HCT116 (cell line): ENCODE data around the gene SNPH. TPM values are rescaled to one million over a fixed set of nuclear protein-coding genes. Genes with fewer than 3 reads are reported as not detected.
A peak's percentile ranks its signal among the peaks of the same experiment; 100 is the strongest.

Source experiments
- ATAC-seq: fragments of 200-7000 bp; cut with Tn5 transposase; 2 replicates; pipeline ENCODE4 v1.9.1; 2020; ENCODE audit warnings: mild to moderate bottlenecking, moderate library complexity
- BruUV-seq: library from RNA; stranded (reverse); fragments of 400-500 nt; replicated peaks from 2 replicates; lab custom pipeline; 2021; lab: Mats Ljungman, UMichigan
- CTCF ChIA-PET: fragments of 300-600 bp; sonication (Branson Sonifier 250); formaldehyde crosslinking; loops from one replicate; lab custom pipeline; 2021; ENCODE audit warnings: antibody characterized with exemption; lab: Charles Lee
- POLR2A ChIA-PET: fragments of 300-600, 350-600 bp; sonication (Branson Sonifier 250); formaldehyde crosslinking; loops from one replicate; lab custom pipeline; 2021; ENCODE audit warnings: antibody characterized with exemption; lab: Charles Lee
- RAD21 ChIA-PET, 2 experiments: fragments of 300-600 bp; sonication (Branson Sonifier 250); formaldehyde crosslinking; loops; one replicate each; lab custom pipeline; 2023; ENCODE audit warnings: low total read pairs in 2 of 2; ENCODE audit not compliant: uncharacterized antibody in 2 of 2, unreplicated experiment in 2 of 2, low non-redundant PET in 1 of 2; lab: Charles Lee
- DNase-seq: peaks from one replicate; pipeline ENCODE4 v3.0.0-alpha.2; 2010; ENCODE audit warnings: low read depth, low spot score
- H2AFZ ChIP-seq: fragments of 200-600 bp; shearing (Covaris generic), sonication (generic); 2 replicates; pipeline ENCODE4 v1.6.1; 2017; ENCODE audit warnings: low read depth, mixed run types, mixed read lengths, antibody characterized with exemption, low read length; ENCODE audit not compliant: poor library complexity, severe bottlenecking
- H3K27ac ChIP-seq: 2 replicates; pipeline ENCODE4 v1.5.1; 2012; ENCODE audit warnings: low read depth, low read length
- H3K27me3 ChIP-seq: fragments of 200-600 bp; sonication (generic); 2 replicates; pipeline ENCODE4 v1.6.1; 2016; ENCODE audit warnings: mixed run types, low read length, mixed read lengths; ENCODE audit not compliant: insufficient read depth
- H3K36me3 ChIP-seq, 2 experiments: fragments of 200-500 bp in 1 of 2; fragments of 200-600 bp in 1 of 2; sonication (Bioruptor generic) in 1 of 2; sonication (generic) in 1 of 2; 2 replicates each; pipeline versions ENCODE4 v1.5.1 to v1.6.1; 2014 to 2016; ENCODE audit warnings: low read length in 2 of 2, inconsistent platforms in 1 of 2, mixed read lengths in 1 of 2, mixed run types in 1 of 2; ENCODE audit not compliant: insufficient read depth in 2 of 2, control insufficient read depth in 1 of 2
- H3K4me1 ChIP-seq, 2 experiments: fragments of 200-600 bp in 1 of 2; sonication (generic) in 1 of 2; 2 replicates each; pipeline versions ENCODE4 v1.5.1 to v1.6.1; 2012 to 2017; ENCODE audit warnings: low read length in 2 of 2, inconsistent platforms in 1 of 2, mild to moderate bottlenecking in 1 of 2, mixed read lengths in 1 of 2, mixed run types in 1 of 2, moderate library complexity in 1 of 2; ENCODE audit not compliant: insufficient read depth in 2 of 2, control insufficient read depth in 1 of 2
- H3K4me2 ChIP-seq: fragments of 200-600 bp; sonication (generic); 2 replicates; pipeline ENCODE4 v1.6.1; 2017; ENCODE audit warnings: mixed run types, low read length, mixed read lengths
- H3K4me3 ChIP-seq, 2 experiments: fragments of 200-600 bp in 1 of 2; sonication (generic) in 1 of 2; replicated peaks in 1 of 2; 2 replicates each; pipeline ENCODE4 v1.5.1; 2011 to 2016; ENCODE audit warnings: low read length in 2 of 2, control low read depth in 1 of 2, low read depth in 1 of 2, mild to moderate bottlenecking in 1 of 2, mixed read lengths in 1 of 2, mixed run types in 1 of 2
- H3K79me2 ChIP-seq: fragments of 200-600 bp; sonication (generic); 2 replicates; pipeline ENCODE4 v1.6.1; 2017; ENCODE audit warnings: mild to moderate bottlenecking, mixed run types, low read length, moderate library complexity, mixed read lengths; ENCODE audit not compliant: insufficient read depth
- H3K9ac ChIP-seq: fragments of 200-600 bp; sonication (generic); 2 replicates; pipeline ENCODE4 v1.6.1; 2016; ENCODE audit warnings: low read length, mixed read lengths
- H3K9me2 ChIP-seq: fragments of 200-600 bp; sonication (generic), shearing (Covaris generic); 2 replicates; pipeline ENCODE4 v1.6.1; 2017; ENCODE audit warnings: mixed run types, mild to moderate bottlenecking, moderate library complexity; ENCODE audit not compliant: insufficient read depth
- H3K9me3 ChIP-seq, 2 experiments: fragments of 200-500 bp in 1 of 2; fragments of 200-600 bp in 1 of 2; sonication (Bioruptor generic) in 1 of 2; sonication (generic) in 1 of 2; 2 replicates each; pipeline ENCODE4 v1.6.1; 2014 to 2017; ENCODE audit warnings: low read length in 2 of 2, mixed read lengths in 2 of 2, inconsistent platforms in 1 of 2, low read depth in 1 of 2, mild to moderate bottlenecking in 1 of 2, mixed run types in 1 of 2, moderate library complexity in 1 of 2; ENCODE audit not compliant: control insufficient read depth in 1 of 2, insufficient read depth in 1 of 2
- H4K20me1 ChIP-seq: fragments of 200-600 bp; sonication (generic), shearing (Covaris generic); 2 replicates; pipeline ENCODE4 v1.6.1; 2017; ENCODE audit warnings: mixed run types, mild to moderate bottlenecking, moderate library complexity; ENCODE audit not compliant: insufficient read depth
- FOSL1 ChIP-seq: IDR thresholded peaks from 2 replicates; pipeline ENCODE4 v1.6.1; 2012; ENCODE audit warnings: low read depth
- JUND ChIP-seq: IDR thresholded peaks from 2 replicates; pipeline ENCODE4 v1.6.1; 2012
- POLR2AphosphoS5 ChIP-seq: IDR thresholded peaks from 2 replicates; pipeline ENCODE4 v1.6.1; 2011; ENCODE audit warnings: mild to moderate bottlenecking, low read depth, low read length, moderate library complexity
- SIN3A ChIP-seq: IDR thresholded peaks from 2 replicates; pipeline ENCODE4 v1.6.1; 2012; ENCODE audit warnings: low read depth
- SP1 ChIP-seq: IDR thresholded peaks from 2 replicates; pipeline ENCODE4 v1.6.1; 2012; ENCODE audit warnings: low read depth
- ZNF274 ChIP-seq: fragments of 200-500 bp; sonication (Bioruptor generic); IDR thresholded peaks from 2 replicates; pipeline ENCODE4 v1.6.1; 2014; ENCODE audit warnings: mild to moderate bottlenecking, low read depth, low read length, inconsistent platforms
- intact Hi-C: fragments of 100-400 bp; cut with micrococcal nuclease; formaldehyde crosslinking; loops from 2 replicates; pipeline ENCODE4 v1.10.0; 2022
- total RNA-seq: library from RNA; stranded (reverse); gene quantifications from one replicate; pipeline ENCODE4 v1.2.1, GENCODE V29; 2021; ENCODE audit not compliant: unreplicated experiment

The SNPH gene
- total RNA-seq, 1 experiment from 2014 or later: 3.2 TPM

GRCh38 chr20:1327827-1328679 lies 62.0 kb downstream of the SNPH start (continued):
- TF ChIP-seq ZNF274: no peak

- BruUV-seq: no TSS peak
These were observed 62.7 kb downstream of the SNPH start, which contains the start of gene SDCBP2 for GRCh38 chr20:1328680-1329330. SDCBP2 (minus strand) TSS chr20:1329139; CDS start chr20:1320416, 8,723 bp downstream.

More at GRCh38 chr20:1328680-1329330, 62.7 kb downstream of the SNPH start, which contains the start of gene SDCBP2:
- RAD21 ChIA-PET: interaction anchor here in 1 of 2 experiments (0.5 kb wide), 1 partner anchor 55 kb away, joined by 4 read pairs; no protein-coding TSS in a partner anchor
- Histone ChIP-seq H4K20me1 (no peaks in the 10 kb centered on the region), H3K9ac (peak within 1 kb of the TSS; percentile 99), H3K36me3 (0 out of 4 replicates have a peak, but pooled peaks cover 0 to 3% of the 10 kb centered on the region in 2 experiments), H3K9me2 (no peaks in the 10 kb centered on the region)
- TF ChIP-seq JUND: peak; percentile 58
- TF ChIP-seq SIN3A: peak; percentile 70; the same call in 1 of the 2 replicates
- TF ChIP-seq SP1: 0 out of 2 replicates have a peak, but pooled peaks have one; percentile 54
- TF ChIP-seq POLR2AphosphoS5: no peak; the same call in 1 of the 2 replicates
- TF ChIP-seq ZNF274: no peak
- peak; percentile 23; the same call in 1 of the 2 replicates for TF ChIP-seq FOSL1
- TF ChIP-seq, all 23 proteins: peak for 4
- H3K27me3 ChIP-seq: no peaks in the 10 kb centered on the region
- no peak within 1 kb of the TSS for H2AFZ ChIP-seq
- H3K4me3 ChIP-seq: no peak within 1 kb of the TSS; a peak in 1 of 4 replicates
- no peaks in the 10 kb centered on the region for H3K9me3 ChIP-seq
- DNase-seq (peak; percentile 23), ATAC-seq (peak; percentile 48)
- H3K4me1 ChIP-seq: peaks cover 32 to 52% of the 10 kb centered on the region in 2 experiments
- peaks cover 82% of the 10 kb centered on the region for H3K79me2 ChIP-seq
- ChIA-PET CTCF (no interaction called here), POLR2A (no interaction called here)
- peak within 1 kb of the TSS; percentile 36 for H3K27ac ChIP-seq
- intact Hi-C loops: loop anchor here (5.0 kb wide), 2 partner anchors 63 to 138 kb away; partner anchors contain the start of genes FKBP1A and NSFL1C
- H3K4me2 ChIP-seq: peak within 1 kb of the TSS; percentile 94
